ENCODE measurements around the gene MAGI1.

Gene MAGI1

DNA sequence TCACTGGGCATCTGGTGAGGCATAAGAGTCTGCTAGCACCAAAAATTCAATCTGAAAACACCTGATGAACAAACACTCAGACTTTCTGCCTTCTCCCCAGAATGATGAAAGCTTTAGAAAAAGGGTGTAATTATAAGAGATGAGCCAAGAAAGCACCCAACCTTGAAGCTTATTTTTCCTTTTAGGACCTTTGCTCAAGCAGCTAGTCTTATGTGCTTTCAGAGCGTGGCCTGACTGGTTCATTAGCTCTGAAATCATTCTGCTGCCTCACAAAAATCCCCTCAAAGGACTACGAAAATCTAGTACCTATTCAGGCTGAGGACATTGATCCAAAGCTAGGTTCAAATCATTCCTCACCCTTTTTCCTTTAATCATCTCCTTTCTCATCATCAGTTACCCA is 662.3 kb downstream of the MAGI1 start:
- DNase-seq (ENCODE audit: low read depth), result no peak
- H3K4me3 ChIP-seq (ENCODE audit: low read length), result no peak overlapping the region
- TF ChIP-seq, protein P1, sequence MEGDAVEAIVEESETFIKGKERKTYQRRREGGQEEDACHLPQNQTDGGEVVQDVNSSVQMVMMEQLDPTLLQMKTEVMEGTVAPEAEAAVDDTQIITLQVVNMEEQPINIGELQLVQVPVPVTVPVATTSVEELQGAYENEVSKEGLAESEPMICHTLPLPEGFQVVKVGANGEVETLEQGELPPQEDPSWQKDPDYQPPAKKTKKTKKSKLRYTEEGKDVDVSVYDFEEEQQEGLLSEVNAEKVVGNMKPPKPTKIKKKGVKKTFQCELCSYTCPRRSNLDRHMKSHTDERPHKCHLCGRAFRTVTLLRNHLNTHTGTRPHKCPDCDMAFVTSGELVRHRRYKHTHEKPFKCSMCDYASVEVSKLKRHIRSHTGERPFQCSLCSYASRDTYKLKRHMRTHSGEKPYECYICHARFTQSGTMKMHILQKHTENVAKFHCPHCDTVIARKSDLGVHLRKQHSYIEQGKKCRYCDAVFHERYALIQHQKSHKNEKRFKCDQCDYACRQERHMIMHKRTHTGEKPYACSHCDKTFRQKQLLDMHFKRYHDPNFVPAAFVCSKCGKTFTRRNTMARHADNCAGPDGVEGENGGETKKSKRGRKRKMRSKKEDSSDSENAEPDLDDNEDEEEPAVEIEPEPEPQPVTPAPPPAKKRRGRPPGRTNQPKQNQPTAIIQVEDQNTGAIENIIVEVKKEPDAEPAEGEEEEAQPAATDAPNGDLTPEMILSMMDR (IDR thresholded peaks at IDR 0.05; ENCODE audit: insufficient read depth, low read depth, low read length, missing control alignments), result no peak

DNA sequence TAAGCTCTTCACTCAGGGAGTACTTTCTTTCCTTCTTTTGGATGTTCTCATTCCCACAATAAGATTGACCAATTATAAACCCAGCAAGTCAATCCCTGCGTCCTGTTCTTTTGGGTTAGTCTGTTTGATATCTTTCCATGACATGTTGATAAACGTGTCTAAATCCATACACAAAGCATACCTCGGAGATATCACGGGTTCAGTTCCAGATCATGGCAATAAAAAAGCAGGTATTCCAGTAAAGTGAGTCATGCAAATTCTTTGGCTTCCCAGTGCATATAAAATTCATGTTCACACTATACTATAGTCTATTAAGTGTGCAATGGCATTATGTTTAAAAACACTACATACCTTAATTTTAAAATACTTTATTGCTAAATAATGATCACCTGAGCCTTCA is 667.7 kb downstream of the MAGI1 start:
- TF ChIP-seq, protein P1 (IDR thresholded peaks at IDR 0.05; ENCODE audit: insufficient read depth, low read depth, low read length, missing control alignments), result no peak
- DNase-seq (ENCODE audit: low read depth), result no peak

DNA sequence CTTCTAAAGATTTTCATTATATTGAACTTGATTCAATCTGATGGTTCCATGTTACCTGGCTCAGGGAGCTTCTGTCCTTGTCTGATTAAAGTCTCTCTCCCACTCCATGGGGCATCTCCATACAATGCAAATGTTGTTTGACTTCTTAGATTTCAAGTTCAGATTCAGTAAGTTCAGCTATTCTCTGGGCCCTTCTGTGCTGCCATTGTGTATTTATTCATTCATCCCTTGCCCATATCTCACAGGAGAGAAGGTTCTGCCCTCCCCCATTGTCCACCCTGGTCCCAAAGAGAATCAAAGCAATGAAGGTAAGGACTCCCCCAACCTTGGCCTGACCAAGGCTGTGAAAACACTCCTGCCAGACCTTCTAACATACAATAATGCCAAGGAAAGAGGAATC is 669.9 kb downstream of the MAGI1 start:
- TF ChIP-seq, protein P1 (IDR thresholded peaks at IDR 0.05; ENCODE audit: insufficient read depth, low read depth, low read length, missing control alignments), result no peak
- no peak for DNase-seq (ENCODE audit: low read depth)
- H3K4me3 ChIP-seq (ENCODE audit: low read length), result no peak overlapping the region

More for the DNA sequence above, 667.7 kb downstream of the MAGI1 start:
- H3K4me3 ChIP-seq (ENCODE audit: low read length), result no peak overlapping the region

DNA sequence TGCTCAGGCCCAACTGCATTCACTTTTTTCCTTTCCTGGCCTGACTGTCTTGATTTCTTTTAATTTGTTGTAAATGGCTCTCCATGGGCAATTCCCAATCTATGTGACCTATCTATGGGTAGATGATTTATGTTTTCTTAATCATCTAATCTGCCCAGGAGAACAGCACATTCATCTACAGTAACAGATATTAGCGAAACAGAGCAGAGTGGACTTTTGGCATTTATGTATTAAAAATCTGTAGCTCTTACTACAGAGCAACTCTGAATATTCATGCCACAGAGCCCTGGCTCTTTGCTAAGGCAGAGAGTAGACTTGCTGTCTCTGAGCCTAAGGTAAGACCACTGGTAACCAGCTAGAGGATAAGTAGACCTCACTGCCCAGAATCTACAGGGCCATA is 676.0 kb downstream of the MAGI1 start:
- no peak for DNase-seq (ENCODE audit: low read depth)
- no peak overlapping the region for H3K4me3 ChIP-seq (ENCODE audit: low read length)
- TF ChIP-seq, protein P1 (IDR thresholded peaks at IDR 0.05; ENCODE audit: insufficient read depth, low read depth, low read length, missing control alignments), result no peak

DNA sequence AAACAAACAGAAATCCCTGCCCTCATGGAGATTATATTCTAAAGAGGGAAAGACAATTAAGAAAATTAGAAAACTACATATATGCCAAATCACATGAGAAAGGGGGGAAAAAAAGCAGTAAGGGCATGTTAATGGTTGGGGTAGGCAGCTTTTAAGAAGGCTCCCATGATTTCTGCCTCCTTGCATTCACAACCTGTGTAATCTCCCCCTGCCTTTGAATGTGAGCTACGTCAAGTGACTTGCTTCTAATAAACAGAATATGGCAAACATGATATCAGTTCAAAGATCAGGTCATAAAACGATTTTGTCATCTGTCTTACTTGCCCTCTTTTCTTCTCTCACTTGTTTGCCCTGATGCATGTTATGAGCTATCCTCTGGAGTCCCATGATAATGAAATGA is 677.3 kb downstream of the MAGI1 start:
- H3K4me3 ChIP-seq (ENCODE audit: low read length), result no peak overlapping the region
- TF ChIP-seq, protein P1 (IDR thresholded peaks at IDR 0.05; ENCODE audit: insufficient read depth, low read depth, low read length, missing control alignments), result no peak
- no peak for DNase-seq (ENCODE audit: low read depth)

DNA sequence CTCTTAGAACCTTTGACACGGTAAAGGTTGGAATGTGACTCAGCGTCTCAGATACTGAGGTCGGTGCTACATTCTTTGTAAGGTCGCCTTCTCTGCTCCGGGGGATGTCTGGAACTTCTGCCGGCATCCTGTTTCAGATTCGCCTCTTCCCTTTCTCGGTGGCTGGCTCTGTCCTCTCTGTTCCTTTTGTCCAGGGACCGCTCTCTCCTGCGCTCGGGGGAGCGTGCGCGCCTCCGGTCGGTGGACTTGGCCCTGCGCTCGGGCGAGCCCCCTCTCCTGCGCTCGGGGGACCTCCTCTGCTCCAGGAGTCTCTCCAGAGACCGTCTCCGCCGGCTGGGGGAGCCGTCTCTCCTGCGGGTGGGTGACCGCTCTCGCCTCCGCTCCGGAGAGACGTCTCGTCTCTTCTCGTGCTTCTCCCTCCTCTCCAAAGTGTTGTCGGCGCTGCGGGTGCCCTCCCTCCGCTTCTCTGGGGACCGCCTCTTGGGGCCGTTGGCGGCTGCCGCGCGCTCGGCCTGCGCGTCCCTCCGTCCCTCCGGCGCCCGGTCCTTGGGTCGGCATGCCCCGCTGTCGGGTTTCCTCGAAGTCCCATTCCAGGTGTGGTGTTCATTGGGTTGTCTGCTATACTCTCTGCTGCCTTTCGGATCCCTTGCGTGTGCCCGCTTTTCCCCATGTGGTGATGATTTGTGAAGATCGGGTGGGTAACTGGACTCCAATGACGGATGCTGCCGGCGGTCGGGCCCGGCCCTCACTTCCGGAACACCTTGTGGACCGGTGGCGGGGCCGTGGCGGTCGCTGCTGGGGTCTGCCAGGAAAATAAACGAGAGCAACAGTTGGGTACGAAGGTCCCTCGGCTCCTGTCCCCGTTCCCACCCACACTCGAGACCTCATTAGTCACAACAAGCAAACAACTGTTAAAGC is 682.1 kb downstream of the MAGI1 start:
- TF ChIP-seq, protein P1 (IDR thresholded peaks at IDR 0.05; ENCODE audit: insufficient read depth, low read depth, low read length, missing control alignments), result no peak
- no peak overlapping the region for H3K4me3 ChIP-seq (ENCODE audit: low read length)
- DNase-seq (ENCODE audit: low read depth), result no peak

DNA sequence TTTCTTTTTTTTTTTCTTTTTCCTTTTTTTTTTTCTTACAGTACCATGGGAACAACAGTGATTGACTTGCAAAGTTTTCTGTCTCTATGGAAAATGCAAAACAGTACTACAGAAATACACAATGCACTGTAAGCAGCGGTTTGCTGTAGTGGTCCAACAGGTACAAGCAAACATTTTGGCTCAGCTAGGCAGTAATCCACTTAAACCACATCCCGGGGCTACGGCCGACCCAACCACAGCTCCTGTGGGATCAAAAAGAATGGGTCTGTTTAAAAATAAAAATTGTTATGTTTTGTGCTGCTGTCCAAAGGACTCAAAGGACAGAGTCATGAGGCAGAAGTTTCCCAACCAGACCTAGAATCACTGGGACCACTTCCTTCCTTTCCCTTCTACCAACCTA is 683.8 kb downstream of the MAGI1 start:
- DNase-seq (ENCODE audit: low read depth), result no peak
- TF ChIP-seq, protein P1 (IDR thresholded peaks at IDR 0.05; ENCODE audit: insufficient read depth, low read depth, low read length, missing control alignments), result no peak
- no peak overlapping the region for H3K4me3 ChIP-seq (ENCODE audit: low read length)

Data from epithelial cell of esophagus (primary cell).